Duodenal mucosa (tissue), 2 donors: ENCODE measurements around the gene ACTG1.

Experiments used
- H3K27ac ChIP-seq: one replicate; pipeline ENCODE4 v1.7.0; 2013; ENCODE audit warnings: low read depth, low read length
- H3K27me3 ChIP-seq, 2 donors: one replicate each; pipeline ENCODE4 v1.7.0; 2013; ENCODE audit warnings: low read length in 2 of 2, control low read depth in 1 of 2; ENCODE audit not compliant: insufficient read depth in 2 of 2, control insufficient read depth in 1 of 2
- H3K36me3 ChIP-seq, 2 donors: one replicate each; pipeline ENCODE4 v1.7.0; 2013; ENCODE audit warnings: low read length in 2 of 2, control low read depth in 1 of 2; ENCODE audit not compliant: insufficient read depth in 2 of 2, control insufficient read depth in 1 of 2
- H3K4me1 ChIP-seq, 2 donors: one replicate each; pipeline ENCODE4 v1.7.0; 2013; ENCODE audit warnings: low read length in 2 of 2, control low read depth in 1 of 2; ENCODE audit not compliant: insufficient read depth in 2 of 2, control insufficient read depth in 1 of 2
- H3K4me3 ChIP-seq, 2 donors: one replicate each; pipeline ENCODE4 v1.7.0; 2013; ENCODE audit warnings: low read length in 2 of 2, low read depth in 1 of 2
- H3K9ac ChIP-seq, 2 donors: one replicate each; pipeline ENCODE4 v1.7.0; 2013; ENCODE audit warnings: low read length in 2 of 2, low read depth in 1 of 2
- H3K9me3 ChIP-seq, 2 donors: one replicate each; pipeline ENCODE4 v1.7.0; 2013; ENCODE audit warnings: low read length in 2 of 2, control low read depth in 1 of 2; ENCODE audit not compliant: control insufficient read depth in 1 of 2

The ACTG1 gene

GRCh38 chr17:81481073-81481799 is 31.4 kb downstream of the ACTG1 start:
- Histone ChIP-seq H3K4me3 (peak overlapping the region; percentile 60 to 65), H3K27ac (no peak overlapping the region), H3K4me1 (peaks cover 27 to 29% of the 10 kb centered on the region in 2 donors), H3K9ac (no peak overlapping the region), H3K27me3 (peaks cover 0 to 14% of the 10 kb centered on the region in 2 donors), H3K9me3 (peaks cover 0 to 3% of the 10 kb centered on the region in 2 donors), H3K36me3 (no peaks in the 10 kb centered on the region)

GRCh38 chr17:81480140-81481072 is 32.2 kb downstream of the ACTG1 start:
- no peak overlapping the region for H3K4me3 ChIP-seq
- no peaks in the 10 kb centered on the region for H3K36me3 ChIP-seq
- H3K27me3 ChIP-seq: peaks cover 0 to 14% of the 10 kb centered on the region in 2 donors
- H3K9ac ChIP-seq: no peak overlapping the region
- H3K9me3 ChIP-seq: peaks cover 0 to 3% of the 10 kb centered on the region in 2 donors
- peaks cover 27 to 29% of the 10 kb centered on the region in 2 donors for H3K4me1 ChIP-seq
- no peak overlapping the region for H3K27ac ChIP-seq

GRCh38 chr17:81479175-81480071 is 33.2 kb downstream of the ACTG1 start:
- Histone ChIP-seq H3K4me1 (peaks cover 22 to 24% of the 10 kb centered on the region in 2 donors), H3K9ac (no peak overlapping the region), H3K4me3 (no peak overlapping the region), H3K27ac (no peak overlapping the region), H3K9me3 (peaks cover 0 to 3% of the 10 kb centered on the region in 2 donors), H3K27me3 (peaks cover 0 to 14% of the 10 kb centered on the region in 2 donors), H3K36me3 (no peaks in the 10 kb centered on the region)

GRCh38 chr17:81478119-81478518 is 34.5 kb downstream of the ACTG1 start:
- Histone ChIP-seq H3K27me3 (peaks cover 0 to 11% of the 10 kb centered on the region in 2 donors), H3K9me3 (peaks cover 0 to 3% of the 10 kb centered on the region in 2 donors), H3K4me1 (peaks cover 12 to 13% of the 10 kb centered on the region in 2 donors), H3K4me3 (no peak overlapping the region), H3K36me3 (no peaks in the 10 kb centered on the region), H3K9ac (no peak overlapping the region), H3K27ac (no peak overlapping the region)

GRCh38 chr17:81477173-81477572 is 35.4 kb downstream of the ACTG1 start:
- Histone ChIP-seq H3K4me3 (no peak overlapping the region), H3K9me3 (peaks cover 0 to 3% of the 10 kb centered on the region in 2 donors), H3K27me3 (peaks cover 0 to 11% of the 10 kb centered on the region in 2 donors)

GRCh38 chr17:81476635-81477034 is 36.0 kb downstream of the ACTG1 start:
- Histone ChIP-seq H3K9me3 (peaks cover 0 to 3% of the 10 kb centered on the region in 2 donors), H3K27me3 (peaks cover 0 to 11% of the 10 kb centered on the region in 2 donors), H3K9ac (no peak overlapping the region), H3K4me1 (peaks cover under 1% of the 10 kb centered on the region in 2 donors), H3K4me3 (no peak overlapping the region), H3K27ac (no peak overlapping the region), H3K36me3 (no peaks in the 10 kb centered on the region)

More at GRCh38 chr17:81477173-81477572, 35.4 kb downstream of the ACTG1 start:
- H3K36me3 ChIP-seq: no peaks in the 10 kb centered on the region
- no peak overlapping the region for H3K27ac ChIP-seq
- no peak overlapping the region for H3K9ac ChIP-seq
- H3K4me1 ChIP-seq: peaks cover 5 to 6% of the 10 kb centered on the region in 2 donors

- no peak overlapping the region for H3K27ac ChIP-seq
- H3K36me3 ChIP-seq: no peaks in the 10 kb centered on the region
- H3K9ac ChIP-seq: no peak overlapping the region
- H3K4me1 ChIP-seq: no peaks in the 10 kb centered on the region
- peaks cover 0 to 11% of the 10 kb centered on the region in 2 donors for H3K27me3 ChIP-seq
- H3K9me3 ChIP-seq: peaks cover 0 to 3% of the 10 kb centered on the region in 2 donors
- no peak overlapping the region for H3K4me3 ChIP-seq
Measured at GRCh38 chr17:81476097-81476496, 36.5 kb downstream of the ACTG1 start.

- H3K9ac ChIP-seq: no peak overlapping the region
- H3K4me3 ChIP-seq: no peak overlapping the region
- peaks cover 0 to 3% of the 10 kb centered on the region in 2 donors for H3K9me3 ChIP-seq
- H3K36me3 ChIP-seq: no peaks in the 10 kb centered on the region
- peaks cover 0 to 6% of the 10 kb centered on the region in 2 donors for H3K27me3 ChIP-seq
- H3K27ac ChIP-seq: no peak overlapping the region
- H3K4me1 ChIP-seq: no peaks in the 10 kb centered on the region
Measured at GRCh38 chr17:81474958-81475357, 37.6 kb downstream of the ACTG1 start.

- Histone ChIP-seq H3K9ac (no peak overlapping the region), H3K27me3 (no peaks in the 10 kb centered on the region), H3K36me3 (no peaks in the 10 kb centered on the region), H3K9me3 (peaks cover 0 to 3% of the 10 kb centered on the region in 2 donors), H3K4me1 (peaks cover 0 to 3% of the 10 kb centered on the region in 2 donors), H3K4me3 (no peak overlapping the region), H3K27ac (no peak overlapping the region)
Measured at GRCh38 chr17:81473019-81473418, 39.6 kb downstream of the ACTG1 start.
